Posterior vena cava (tissue), 2 donors: Measurements from ENCODE around the gene MRPL43. TPM values are rescaled to one million over a fixed set of nuclear protein-coding genes. Genes with fewer than 3 reads are reported as not detected.

ENCODE experiments used
- DNase-seq: peaks from one replicate; pipeline ENCODE4 v3.0.0-alpha.2; 2020; ENCODE audit warnings: low spot score
- intact Hi-C, 2 donors: fragments of 100-400 bp; cut with DNase I; formaldehyde crosslinking; loops; one replicate each; pipeline versions ENCODE4 v1.14.1 to v1.14.2; 2022 to 2023
- total RNA-seq, 2 donors: library from RNA; stranded (reverse); fragmentation: NEBNext Ultra II Directional; extraction: Animal tissue kit (Norgen Biotek cat#: 25700); gene quantifications; one replicate each; pipeline ENCODE4 v1.2.1, GENCODE V29; 2021
- donor health status: DM: yes; HTN: yes; CAD: no.
- donor health status: DM: yes; HTN: yes; CAD: no.

MRPL43 gene
- total RNA-seq, 2 donors from 2014 or later: 48.6 to 53.9 TPM

DNA sequence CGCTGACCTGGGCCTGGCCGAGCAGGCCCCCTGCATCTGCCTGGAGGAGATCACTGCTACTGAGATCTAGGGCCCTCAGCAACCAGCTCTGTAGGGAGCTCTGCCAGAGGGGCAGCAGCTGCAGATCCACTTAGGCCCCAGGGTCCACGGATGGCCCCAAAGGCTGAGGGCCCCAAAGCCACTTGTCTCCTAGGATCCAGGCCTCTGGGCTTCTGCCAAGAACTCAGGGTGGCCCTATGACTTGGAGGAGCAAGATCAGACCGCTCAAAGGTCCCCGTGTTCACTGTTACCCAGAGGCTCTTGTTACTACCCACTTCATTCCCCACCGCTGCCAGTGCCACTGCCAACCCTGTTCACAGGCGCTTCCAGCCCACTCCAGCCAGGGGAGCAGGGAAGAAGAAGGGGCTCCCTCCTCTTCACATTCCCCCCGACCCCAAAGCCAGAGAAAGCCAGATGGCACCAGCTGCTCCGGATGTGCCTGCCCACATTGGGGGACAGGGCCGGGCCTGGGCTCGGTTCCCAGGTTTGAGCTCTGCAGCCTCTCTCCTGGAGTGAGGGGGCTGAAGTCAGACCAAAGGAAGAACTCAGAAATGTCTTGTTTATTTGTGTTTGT is 19.9 kb upstream of the MRPL43 start:
- DNase-seq: no peak

DNA sequence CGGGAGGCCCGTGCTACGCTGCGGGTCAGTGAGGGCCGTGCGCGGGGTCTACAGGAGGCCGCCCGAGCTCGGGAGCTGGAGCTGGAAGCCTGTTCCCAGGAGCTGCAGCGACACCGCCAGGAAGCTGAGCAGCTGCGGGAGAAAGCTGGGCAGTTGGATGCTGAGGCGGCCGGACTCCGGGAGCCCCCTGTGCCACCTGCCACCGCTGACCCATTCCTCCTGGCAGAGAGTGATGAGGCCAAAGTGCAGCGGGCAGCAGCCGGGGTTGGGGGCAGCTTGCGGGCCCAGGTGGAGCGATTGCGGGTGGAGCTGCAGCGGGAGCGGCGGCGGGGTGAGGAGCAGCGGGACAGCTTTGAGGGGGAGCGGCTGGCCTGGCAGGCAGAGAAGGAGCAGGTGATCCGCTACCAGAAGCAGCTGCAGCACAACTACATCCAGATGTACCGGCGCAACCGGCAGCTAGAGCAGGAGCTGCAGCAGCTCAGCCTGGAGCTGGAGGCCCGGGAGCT is 19.3 kb upstream of the MRPL43 start:
- intact Hi-C loops: no loop called here
- DNase-seq: no peak

More for the DNA sequence above, 19.9 kb upstream of the MRPL43 start:
- intact Hi-C loops: no loop called here

DNA sequence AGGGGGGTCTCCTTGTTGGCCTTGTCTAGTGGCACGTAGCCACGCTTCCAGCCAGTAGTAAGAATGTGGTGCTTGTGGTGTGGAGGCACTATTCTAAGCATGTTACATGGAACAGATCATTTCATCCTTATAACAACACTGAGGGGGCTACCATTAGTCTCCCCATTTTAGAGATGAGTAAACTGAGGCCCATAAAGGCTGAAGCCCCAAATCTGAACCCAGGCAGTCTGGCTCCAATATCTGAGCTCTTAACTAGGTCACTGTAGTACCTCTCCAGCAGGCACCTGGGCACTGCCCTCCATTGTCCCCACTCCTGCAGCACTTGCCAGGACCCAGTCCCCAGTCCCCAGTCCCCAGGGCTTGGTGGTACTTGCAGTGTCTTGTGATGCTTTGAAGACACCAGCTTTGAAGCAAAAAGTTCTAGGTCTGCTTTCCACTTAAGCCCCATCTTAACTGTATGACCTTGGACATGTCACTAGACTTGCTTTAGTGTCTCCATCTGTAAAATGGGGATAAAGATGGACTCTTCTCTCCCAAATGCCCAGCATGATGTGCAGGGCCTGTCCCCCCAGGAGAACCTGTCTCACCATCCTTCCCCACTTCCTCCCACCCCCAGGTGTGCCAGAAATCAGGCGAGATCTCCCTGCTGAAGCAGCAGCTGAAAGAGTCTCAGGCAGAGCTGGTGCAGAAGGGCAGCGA is 18.7 kb upstream of the MRPL43 start:
- intact Hi-C loops: no loop called here
- no peak for DNase-seq

DNA sequence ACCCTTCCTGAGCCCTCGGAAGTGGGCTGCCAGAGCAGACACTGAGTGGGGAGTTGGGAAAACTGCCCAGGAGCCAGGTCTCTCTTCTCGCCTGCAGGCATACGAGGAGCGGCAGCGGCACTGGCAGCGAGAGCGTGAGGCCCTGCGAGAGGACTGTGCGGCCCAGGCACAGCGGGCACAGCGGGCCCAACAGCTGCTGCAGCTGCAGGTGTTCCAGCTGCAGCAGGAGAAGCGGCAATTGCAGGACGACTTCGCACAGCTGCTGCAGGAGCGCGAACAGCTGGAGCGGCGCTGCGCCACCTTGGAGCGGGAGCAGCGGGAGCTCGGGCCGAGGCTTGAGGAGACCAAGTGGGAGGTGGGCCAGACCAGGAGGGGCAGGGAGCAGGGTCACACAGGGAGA is 18.1 kb upstream of the MRPL43 start:
- intact Hi-C loops: no loop called here
- DNase-seq: no peak

DNA sequence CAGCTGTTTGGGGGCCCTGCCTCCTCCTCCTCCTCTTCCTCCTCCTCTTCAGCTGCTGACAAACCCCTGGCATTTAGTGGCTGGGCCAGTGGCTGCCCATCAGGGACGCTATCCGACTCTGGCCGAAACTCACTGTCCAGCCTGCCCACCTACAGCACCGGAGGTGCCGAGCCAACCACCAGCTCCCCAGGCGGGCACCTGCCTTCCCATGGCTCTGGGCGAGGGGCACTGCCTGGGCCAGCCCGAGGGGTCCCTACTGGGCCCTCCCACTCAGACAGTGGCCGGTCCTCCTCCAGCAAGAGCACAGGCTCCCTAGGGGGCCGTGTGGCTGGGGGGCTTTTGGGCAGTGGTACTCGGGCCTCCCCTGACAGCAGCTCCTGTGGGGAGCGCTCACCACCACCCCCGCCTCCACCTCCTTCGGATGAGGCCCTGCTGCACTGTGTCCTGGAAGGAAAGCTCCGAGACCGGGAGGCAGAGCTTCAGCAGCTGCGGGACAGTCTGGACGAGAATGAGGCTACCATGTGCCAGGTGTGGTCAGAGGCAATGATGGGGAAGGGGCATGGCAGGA is 16.4 kb upstream of the MRPL43 start:
- intact Hi-C loops: no loop called here

DNA sequence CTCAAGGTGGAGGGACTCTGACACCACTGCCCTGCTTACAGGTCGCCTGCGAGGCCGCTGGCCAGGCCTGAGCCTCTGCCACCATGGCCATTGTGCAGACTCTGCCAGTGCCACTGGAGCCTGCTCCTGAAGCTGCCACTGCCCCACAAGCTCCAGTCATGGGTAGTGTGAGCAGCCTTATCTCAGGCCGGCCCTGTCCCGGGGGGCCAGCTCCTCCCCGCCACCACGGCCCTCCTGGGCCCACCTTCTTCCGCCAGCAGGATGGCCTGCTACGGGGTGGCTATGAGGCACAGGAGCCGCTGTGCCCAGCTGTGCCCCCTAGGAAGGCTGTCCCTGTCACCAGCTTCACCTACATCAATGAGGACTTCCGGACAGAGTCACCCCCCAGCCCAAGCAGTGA is 15.2 kb upstream of the MRPL43 start:
- DNase-seq: no peak
- intact Hi-C loops: no loop called here

More for the DNA sequence above, 16.4 kb upstream of the MRPL43 start:
- DNase-seq: no peak

DNA sequence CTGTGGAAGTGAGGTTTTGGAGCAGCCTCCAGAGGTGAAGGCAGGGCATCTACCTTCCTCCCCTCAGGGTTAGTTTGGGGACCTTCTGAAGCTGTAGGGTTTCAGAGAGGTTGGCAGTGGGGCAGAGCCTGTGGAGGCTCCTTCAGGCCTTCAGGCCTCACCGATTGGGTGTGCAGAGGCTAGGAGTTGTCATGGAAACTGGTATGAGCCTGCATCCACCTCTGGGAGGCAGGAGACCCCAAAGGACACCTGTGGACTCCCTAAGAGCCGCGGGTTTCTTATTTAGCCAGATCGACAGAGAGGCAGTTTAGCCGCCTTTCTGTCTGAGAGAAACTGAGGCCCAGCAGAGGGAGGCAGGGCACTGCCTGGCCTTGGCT is 14.3 kb upstream of the MRPL43 start:
- DNase-seq: no peak
- intact Hi-C loops: no loop called here

DNA sequence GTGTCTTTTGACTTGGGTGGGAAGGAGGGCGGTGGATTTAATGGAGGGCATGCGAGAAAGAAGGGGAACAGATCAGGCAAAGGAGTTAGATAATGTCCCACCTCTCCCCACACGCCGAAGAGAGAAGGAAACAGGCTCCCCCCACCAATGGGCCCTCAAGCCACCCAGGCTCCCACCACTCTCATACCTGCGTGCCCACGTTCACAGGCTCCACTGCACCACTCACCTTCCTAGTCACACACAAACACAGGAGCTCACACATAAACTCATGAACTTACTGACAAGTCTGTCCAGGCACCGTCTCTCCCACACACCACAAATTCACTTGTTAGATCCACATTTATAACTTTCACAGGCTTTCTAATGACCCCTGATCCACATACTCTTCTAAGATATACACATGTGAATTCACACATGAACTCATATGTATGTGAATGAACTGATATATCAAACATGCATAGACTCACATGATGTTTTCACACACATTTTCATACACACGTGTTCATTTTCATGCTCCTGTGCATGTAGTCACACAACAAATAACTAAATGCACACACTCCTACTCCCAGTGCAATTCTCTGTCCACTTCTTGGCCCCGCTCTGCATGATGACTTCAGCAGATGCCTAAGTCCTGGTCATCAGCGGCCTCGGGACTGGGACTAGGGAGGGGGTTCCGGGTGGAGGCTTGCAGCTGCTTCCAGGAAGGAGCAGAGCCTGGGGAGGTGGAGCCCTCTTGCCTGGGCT is 13.8 kb upstream of the MRPL43 start:
- intact Hi-C loops: no loop called here
- DNase-seq: peak; percentile 97

DNA sequence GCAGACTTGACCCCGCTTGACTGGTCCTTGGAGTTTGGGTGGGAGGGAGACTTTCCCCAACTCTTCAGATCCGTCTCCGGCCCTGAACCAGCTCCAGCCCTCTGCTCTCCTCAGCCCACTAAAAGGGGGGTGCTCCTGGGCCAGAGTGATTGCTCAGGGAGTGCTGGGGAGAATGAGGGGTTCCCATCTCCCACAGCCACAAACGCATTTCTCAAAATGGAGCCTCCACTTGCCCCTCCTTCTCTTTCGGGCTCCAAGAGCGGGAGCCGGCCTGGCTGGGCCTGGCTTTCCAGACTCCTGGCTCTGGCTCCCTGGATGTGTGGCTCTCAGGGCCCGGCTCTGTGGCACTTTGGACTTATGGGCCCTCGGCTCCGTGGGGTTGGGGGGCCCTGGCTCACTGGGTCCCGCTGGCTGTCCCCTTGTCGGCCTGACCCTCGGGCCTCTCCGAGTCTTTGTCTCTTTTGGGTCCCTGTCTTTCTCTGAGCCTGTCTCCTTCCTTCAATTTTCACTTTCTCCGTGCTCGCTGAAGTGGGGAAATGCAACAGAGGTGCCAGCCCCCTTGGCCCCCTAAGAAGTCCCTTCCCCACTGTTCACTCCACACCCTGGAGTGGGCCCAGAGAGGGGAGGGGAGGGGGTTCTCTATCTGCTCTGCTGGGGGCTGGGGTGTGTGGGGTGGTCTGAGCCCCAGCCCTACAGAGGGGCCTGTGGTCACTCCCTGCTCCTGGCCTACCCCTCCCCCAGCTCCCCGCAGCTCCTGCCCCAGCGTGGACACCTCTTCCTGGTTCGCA is 13.0 kb upstream of the MRPL43 start:
- intact Hi-C loops: no loop called here
- DNase-seq: peak; percentile 82

DNA sequence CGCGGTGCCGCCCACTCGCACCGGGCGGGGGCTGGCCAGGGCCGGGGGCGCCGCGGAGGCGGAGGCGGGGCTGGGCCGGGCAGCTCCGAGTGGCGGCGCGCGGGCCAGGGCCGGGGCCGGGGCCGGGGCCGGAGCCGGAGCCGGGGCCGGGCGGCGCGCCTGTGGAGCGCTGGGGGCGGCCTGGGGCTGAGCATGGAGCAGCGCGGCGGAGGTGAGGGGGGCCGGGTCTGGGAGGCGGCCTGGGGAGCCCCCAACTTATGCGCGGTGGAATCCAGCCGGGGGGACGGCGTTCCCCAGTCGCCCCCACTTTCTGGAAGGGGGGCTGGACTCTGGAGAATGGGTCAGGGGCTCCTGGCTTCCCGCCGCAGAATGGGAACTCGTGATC is 12.4 kb upstream of the MRPL43 start, which contains the start of gene LZTS2:
Gene LZTS2, plus strand, starts transcription at position 67 of the 385 bp plus-strand sequence. CDS start 2,731 bp downstream, outside the sequence.
- intact Hi-C loops: loop anchor here in 1 of 2 donors (2.0 kb wide), 1 partner anchor 13 kb away; no protein-coding TSS in a partner anchor
- no peak for DNase-seq

DNA sequence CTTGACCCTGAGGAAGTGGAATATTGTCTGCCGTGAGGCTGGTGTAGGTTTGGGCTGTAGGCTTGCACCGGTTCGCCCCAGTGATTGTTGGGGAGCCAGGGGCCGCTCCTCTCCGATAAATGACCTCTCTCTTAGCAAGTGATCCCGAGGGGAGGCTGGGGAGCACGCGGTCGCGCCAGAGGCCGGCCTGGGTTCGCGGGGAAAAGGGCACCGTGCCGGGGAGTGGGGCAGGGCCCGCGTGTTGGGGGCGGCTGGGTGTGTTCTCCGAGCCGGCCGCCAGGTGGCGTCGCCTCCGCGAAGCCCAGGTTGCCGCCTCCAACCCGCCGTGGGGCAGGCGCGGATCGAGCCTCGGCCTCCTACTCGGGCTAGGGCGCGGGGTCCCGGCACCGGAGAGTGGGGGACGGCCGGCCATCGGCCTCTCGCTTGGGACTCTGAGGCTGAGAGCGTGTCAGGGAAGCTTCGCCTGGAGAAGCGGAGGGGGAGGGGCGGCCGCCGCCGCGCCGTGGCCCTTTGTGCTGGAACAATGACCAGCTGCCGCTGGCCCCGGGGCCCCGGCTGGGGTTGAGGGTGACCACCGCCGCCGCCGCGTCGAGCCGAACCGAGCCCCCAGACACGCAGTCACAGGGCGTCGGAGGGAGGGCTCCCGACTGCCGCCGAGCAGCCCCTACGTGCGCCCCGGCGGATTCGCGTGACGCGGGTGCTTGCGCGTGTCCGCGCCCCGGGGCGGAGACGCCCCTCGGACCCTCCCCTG is 11.9 kb upstream of the MRPL43 start:
- peak; percentile 95 for DNase-seq
- intact Hi-C loops: loop anchor here in 1 of 2 donors (2.0 kb wide), 1 partner anchor 14 kb away; no protein-coding TSS in a partner anchor

DNA sequence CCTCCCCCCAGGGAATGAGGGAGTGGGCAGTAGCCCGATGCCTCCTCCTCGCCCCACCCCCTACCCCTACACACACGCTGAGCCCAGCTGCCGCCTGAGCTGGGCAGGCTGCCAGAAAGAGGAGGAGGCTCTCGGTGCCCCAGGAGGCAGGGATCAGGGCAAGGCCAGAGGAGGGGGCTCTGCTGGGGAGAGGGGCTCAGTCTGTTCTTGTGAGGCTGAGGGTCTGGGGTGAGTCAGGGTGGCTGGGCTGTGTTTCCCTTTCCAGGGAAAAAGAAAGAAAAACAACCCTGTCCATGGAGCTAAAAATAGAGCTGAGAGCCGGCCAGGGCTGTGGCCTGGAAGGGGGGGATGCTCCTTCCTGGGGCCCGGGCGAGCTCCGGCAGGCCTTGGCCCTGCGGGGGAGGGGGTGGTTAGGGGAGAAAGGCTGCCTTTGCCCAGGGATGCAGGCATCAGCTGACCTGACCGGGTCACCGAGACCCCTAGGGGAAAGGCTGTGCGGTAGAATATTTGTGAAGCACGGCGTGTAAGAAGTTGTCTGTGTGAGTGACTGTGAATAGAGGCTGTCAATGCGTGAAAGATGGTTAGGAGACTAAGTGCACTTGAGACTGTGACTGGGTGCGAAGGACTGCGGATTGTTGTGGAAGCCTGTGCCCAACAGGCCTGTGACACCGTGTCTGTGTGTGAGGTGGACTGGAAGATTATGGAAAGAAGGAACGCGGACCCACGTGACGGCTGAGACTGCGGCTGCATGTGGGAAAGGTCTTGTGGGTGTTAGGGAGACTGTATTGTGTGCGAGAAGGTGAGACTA is 11.1 kb upstream of the MRPL43 start:
- intact Hi-C loops: loop anchor here in 1 of 2 donors (2.0 kb wide), 1 partner anchor 14 kb away; no protein-coding TSS in a partner anchor
- peak; percentile 91 for DNase-seq

DNA sequence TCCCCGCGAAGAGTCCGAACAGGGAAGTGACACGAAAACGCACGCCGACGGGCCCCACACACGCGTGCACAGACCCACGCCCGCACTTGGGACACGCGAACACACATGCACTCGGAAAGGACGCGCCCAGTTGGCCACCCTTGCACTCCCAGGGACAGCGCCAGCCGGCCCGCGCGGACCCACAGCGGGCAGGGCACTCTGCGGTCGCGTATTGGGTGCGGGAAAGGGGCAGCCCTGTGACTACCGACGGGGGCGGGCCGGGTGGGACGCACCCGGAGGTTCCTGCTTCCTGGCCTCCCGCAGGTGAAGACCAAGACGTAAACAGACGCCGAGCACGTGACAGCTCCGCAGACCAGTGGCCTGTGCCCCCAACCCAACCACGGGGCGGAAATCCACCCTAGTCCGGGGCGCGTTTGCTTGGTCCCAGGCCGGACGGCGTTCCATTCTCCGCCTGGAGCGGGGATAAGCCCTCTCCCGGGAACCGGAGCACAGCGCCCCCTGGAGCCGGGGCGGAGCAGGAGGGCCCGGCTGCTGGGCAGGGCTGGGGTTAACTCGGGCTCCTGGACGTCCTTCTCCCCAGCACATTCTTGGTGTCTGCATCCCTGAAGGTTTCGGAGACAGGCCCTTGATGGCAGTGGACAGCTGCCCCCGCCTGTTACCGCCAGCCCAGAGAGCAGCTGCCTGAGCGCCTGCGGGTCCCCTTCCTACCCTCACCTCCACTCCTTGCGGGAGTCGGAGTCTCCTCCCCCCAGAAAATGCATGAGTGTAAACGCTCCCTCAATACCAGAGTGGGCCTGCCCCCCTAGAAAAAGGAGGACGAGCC is 10.3 kb upstream of the MRPL43 start:
- peak; percentile 93 for DNase-seq
- intact Hi-C loops: loop anchor here in 1 of 2 donors (2.0 kb wide), 1 partner anchor 15 kb away; no protein-coding TSS in a partner anchor

DNA sequence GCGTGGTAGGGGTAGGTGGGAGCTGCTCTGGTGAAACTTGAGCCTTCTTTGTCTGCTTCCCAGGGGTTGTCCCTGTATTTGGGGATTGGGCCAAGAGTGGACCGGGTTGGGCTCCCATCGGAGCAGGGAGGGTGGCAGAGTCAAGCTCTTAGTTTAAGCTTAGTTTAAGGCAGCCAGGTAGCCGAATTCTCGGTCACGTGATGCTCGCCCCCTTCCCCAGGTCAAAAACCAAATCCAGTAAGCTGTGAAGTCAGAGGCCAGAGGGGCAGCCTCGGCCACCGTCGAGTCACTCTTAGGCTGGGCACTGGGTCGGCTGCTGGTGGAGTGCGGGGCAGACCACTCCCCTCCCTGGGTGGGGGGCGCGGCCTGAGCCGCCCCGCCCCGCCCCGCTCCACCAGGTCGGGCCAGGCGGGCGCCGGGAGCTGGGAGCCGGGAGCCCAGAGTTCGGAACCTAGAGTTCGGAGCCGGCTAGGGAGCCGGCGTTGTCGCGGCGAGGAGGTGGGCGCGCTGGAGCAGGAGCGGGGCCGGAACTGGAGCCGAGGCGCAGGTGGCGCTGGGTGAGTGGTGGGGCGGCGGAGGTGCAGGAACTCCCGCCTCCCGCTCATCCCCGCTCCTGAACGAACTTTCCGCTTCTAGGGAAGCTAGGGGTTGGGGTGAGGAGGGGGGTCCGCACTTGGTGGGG is 9.5 kb upstream of the MRPL43 start:
- intact Hi-C loops: no loop called here
- no peak for DNase-seq

DNA sequence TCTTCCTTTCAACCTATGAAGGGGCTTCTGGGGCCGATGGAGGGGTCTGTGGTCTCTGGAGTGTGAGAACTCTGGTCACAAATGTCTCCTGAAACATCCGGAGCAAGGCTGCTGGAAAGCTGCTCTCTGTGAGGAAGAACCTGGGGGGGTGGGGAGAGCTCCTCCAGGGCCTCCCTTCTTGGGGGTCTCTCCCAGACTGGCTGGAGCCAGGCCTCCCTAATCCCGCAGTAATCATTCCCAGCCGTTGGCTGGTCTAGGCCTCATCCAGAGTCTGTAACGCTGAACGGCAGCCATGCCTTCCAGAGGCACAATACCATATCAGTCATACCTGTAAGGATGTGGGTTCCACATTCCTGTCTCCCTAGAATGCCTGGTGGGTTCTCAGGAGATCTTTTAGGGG is 7.9 kb upstream of the MRPL43 start:
- intact Hi-C loops: no loop called here
- DNase-seq: no peak
